Measurements from ENCODE around the gene DDIT3.
"Not testable (repeated sequence)": the region's sequence is repeated elsewhere in the genome, so short reads cannot be mapped to it uniquely, and the experiment has no call there.

Gene DDIT3

GRCh38 chr12:57524814-57525614, 4.7 kb upstream of the DDIT3 start:
- no peak for DNase-seq

DNA sequence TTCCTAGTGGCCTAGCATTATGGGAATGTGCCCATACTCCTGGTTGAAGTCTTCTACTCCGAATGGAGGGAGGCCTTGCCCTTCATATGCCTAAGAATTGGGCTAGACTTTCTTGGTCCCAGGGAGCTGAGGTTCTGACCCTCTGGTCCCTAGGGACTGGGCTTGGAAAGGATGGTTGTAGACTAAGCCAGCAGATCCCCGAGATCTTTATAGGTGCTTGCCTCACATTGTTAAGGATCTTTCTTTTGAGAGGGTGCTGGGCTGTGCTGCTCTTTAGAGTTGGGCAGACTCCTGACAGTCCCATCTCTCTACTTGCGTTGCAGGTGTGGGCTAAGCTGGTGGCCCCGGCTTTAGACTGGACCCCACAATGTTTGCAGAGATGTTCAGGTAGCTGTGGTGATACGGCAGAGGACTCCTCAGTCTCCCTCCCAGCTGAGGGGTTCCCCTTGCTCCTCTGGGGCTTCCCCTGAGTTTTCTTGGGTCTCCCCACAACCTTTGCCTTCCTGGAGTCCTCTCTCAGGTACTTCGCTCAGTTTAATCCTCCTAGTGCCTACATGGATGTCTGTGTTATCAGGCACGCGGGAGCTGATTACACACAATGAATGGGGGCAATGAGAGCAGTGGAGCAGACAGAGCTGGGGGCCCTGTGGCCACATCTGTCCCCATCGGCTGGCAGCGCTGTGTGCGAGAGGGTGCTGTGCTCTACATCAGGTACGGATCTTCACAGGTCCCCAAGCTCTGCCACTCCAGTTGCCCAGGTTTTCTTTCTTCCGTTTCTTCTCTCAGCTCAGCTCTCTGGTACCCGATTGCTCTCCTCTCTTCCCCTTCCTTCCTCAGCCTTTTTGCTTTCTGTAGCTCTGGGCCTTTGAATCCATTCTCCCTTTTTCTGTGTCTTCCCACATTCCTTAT, 3.6 kb upstream of the DDIT3 start:
- no peak for DNase-seq

- no peak for DNase-seq
These were observed 2.8 kb upstream of the DDIT3 start for GRCh38 chr12:57522887-57523705.

GRCh38 chr12:57522011-57522886, 1.9 kb upstream of the DDIT3 start, which contains the start of gene MBD6:
MBD6 (plus strand) TSS chr12:57522824; CDS start chr12:57524304, 1,480 bp downstream.
- DNase-seq: peak; percentile 87

DNA sequence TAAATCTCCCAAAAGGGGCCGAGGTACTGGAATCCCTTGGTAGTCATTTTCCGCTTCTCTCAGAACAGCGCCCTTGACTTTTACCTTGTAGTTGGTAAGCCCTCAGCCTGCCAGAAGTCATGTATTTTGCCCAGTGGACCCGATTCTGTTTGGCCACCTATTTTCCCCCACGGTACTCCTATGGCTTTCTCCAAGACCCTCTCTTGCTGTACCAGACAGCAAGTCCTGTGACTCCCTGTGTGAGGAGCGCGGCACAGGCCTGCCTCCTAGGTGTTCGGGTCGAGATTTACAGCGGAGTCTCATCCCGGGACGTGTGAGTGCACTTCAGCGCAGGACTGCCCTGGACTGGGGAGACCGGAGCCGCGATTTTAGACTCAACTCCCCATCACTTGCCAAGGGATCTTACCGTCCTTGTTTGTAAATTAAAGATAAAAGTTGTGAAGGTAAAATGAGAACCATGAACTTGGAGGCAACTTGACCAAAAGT, 1.3 kb upstream of the DDIT3 start:
- DNase-seq: no peak

DNA sequence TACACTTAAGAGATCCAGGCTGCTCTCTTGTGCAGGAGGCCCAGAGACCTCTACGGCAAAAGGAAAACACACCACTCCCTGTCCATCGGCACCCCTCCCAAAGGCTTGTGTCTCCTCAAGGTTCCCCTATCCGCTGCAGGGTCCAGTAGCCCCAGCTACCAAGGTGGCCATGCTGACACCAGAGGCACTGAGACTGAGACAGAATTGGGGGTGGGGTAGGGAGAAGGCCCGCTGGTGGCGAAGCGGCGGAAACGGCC, 590 bp downstream of the DDIT3 start:
- no peak for DNase-seq

DNA sequence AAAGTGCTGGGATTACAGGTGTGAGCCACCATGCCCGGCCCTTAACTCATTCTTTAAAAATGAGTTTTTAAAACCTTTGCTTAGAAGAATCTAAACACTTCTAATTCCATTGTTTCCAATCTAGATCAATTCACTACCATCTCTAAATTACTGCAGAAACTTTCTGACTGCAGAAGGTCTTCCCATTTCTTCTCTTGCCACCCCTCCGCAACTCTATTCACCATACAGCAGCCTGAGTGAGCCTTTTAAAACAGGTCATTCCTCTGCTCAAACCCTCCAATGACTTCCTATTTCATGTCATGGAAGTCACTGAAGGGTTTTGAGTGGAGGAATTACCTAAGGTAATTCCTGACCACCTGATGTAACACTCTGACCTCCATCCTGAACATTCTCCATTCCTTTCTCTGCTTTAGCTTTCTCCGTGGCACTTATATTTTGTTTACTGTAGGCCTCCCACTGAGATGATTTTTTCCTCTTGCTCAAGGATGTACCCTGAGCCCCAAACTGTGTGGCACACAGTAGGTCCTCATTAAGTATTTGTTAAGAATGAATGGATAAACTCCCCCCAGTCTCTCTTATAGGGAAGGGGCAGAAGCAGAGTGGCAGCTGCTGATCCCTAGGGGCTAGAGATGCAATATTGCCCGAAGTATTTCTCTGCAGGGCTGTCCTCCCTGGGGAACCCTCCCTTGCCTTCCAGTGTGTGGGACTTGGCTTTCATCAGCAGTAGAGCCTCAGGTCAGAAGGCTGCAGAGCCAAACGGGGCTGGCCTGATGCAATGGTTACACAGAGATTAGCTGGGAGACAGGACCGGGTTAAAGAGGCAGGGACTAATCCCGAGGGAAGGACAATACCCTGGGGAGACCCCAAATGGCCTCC, 1.2 kb downstream of the DDIT3 start:
- no peak for DNase-seq

DNA sequence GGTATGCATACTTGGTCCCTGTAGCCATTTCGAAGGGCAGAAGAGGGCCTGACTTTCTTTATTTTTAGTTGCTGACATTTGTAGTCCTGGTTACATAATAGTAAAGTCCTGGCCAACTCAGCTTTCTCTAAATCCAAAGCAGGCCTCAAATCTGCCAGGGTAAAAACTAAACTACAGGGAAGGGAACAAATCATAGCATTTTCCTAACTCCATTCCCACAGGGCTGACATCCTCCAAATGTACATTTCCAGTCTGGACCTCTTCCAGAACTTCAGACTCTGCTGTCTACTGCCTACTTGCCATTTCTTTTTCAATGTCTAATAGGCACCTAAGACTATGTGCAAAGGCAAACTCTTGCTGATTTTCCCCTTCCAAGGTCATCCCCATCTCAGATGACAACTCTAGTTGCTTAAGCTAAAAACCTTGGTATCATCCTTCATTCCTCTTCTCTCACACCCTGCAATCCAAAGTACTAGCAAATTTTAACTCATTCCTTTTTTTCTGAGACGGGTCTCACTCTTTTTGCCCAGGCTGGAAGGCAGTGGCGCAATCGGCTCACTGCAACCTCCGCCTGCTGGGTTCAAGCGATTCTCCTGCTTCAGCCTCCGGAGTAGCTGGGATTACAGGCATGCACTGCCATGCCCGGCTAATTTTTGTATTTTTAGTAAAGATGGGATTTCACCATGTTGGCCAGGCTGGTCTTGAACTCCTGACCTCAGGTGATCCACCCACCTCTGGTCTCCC, 2.0 kb downstream of the DDIT3 start:
- no peak for DNase-seq

DNA sequence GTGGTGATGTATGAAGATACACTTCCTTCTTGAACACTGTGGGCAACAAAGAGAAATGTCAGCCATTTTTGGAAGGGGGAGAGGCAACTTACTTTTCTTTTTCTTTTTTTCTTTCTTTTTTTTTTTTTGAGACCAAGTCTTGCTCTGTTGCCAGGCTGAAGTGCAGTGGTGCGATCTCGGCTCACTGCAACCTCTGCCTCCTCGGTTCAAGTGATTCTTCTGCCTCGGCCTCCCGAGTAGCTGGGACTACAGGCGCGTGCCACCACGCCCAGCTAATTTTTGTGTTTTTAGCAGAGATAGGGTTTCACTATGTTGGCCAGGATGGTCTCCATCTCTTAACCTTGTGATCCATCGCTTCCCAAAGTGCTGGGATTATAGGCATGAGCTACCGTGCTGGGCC, 2.6 kb downstream of the DDIT3 start:
- not testable (repeated sequence) for DNase-seq

GRCh38 chr12:57517187-57517586, 3.1 kb downstream of the DDIT3 start:
- no peak for DNase-seq

DNA sequence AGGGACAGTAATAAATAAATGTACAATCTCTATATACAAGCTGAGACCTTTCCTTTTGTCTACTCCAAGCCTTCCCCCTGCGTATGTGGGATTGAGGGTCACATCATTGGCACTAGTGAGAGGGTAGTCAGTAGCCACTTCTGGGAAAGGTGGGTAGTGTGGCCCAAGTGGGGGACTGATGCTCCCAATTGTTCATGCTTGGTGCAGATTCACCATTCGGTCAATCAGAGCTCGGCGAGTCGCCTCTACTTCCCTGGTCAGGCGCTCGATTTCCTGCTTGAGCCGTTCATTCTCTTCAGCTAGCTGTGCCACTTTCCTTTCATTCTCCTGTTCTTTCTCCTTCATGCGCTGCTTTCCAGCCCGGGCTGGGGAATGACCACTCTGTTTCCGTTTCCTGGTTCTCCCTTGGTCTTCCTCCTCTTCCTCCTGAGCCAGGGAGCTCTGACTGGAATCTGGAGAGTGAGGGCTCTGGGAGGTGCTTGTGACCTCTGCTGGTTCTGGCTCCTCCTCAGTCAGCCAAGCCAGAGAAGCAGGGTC, 3.6 kb downstream of the DDIT3 start:
- no peak for DNase-seq

GRCh38 chr12:57515934-57516541, 4.3 kb downstream of the DDIT3 start:
- DNase-seq: no peak

DNA sequence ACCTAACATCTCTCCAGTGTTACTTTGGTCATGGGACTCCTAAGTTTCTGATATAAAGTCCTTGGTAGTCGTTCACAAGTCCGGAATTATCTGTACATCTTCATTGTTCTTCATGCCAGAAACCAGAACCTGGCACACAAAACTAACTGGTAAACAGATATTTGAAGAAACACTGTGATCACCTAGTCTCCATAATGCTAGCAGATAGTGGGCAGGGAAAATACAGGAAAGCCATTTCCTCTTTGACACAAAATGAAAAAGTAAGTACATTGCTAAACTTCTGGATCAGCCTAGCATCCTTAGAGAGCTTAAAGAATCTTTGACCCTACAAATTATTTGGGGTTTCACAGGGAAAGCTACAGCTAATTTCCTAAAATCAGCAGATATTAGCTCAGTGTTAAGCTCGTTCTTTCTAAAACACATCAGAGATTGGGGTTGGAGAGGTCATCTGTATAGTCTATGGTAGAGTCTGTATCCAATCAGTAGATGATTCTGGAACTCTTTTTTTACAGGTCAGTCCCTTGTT, 4.8 kb downstream of the DDIT3 start:
- no peak for DNase-seq

DNA sequence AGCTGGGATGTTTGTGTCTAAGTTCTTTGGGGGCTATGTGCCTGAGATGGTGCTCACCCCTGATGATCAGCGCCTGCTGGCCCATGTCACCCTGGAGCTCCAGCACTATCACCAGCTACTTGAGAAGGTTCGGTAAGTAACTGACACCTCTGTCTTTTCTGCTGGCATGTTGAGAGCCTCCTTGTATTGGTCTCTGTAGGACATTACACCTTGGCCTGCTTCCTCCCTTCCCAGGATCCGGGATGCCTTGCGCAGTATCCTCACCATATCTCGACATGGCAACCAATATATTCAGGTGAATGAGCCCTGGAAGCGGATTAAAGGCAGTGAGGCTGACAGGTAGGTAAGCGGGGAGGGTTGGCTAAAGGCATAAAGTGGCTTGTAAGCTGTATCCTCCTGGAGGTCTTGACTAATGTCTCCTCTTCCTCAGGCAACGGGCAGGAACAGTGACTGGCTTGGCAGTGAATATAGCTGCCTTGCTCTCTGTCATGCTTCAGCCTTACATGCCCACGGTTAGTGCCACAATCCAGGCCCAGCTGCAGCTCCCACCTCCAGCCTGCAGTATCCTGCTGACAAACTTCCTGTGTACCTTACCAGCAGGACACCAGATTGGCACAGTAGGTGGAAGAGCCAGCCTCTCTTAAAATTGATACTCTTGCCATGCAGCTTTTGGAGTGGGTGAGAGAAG, 5.5 kb downstream of the DDIT3 start:
- DNase-seq: no peak

DNA sequence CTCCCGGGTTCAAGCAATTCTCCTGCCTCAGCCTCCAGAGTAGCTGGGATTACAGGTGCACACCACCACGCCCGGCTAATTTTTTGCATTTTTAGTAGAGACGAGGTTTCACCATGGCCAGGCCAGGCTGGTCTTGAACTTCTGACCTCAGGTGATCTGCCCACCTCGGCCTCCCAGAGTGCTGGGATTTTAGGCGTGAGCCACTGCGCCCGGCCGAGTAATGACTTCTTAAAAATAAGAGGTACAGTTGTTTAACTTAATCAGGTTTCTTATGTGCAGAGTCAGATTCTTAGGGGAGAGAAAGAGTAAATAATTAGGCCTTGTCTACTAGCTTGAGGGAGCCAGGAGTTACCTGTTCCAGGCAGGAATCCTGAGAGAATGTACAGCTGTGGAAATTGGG, 6.1 kb downstream of the DDIT3 start:
- DNase-seq: not testable (repeated sequence)

GRCh38 chr12:57513677-57514076, 6.6 kb downstream of the DDIT3 start:
- not testable (repeated sequence) for DNase-seq

GRCh38 chr12:57513266-57513665, 7.0 kb downstream of the DDIT3 start:
- no peak for DNase-seq

DNA sequence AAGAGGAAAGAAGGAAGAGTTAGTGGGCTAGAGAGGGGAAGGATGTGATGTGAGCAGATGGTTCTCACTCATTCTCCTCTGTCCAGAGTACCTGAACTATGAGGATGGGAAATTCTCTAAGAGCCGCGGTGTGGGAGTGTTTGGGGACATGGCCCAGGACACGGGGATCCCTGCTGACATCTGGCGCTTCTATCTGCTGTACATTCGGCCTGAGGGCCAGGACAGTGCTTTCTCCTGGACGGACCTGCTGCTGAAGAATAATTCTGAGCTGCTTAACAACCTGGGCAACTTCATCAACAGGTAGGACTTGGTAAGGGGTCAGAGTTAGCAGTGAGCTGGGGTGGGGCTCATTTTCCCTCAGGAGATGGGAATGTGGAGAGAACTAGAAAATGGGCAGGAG, 7.6 kb downstream of the DDIT3 start:
- no peak for DNase-seq

All from activated CD4-positive, alpha-beta T cell treated with anti-CD3 and anti-CD28 coated beads for 1 hour (primary cell).